ENCODE measurements around the gene GRK2.

- TF ChIP-seq CTCF (IDR thresholded peaks at IDR 0.05), result no peak
- TF ChIP-seq EZH2phosphoT487 (IDR thresholded peaks at IDR 0.05), result no peak
- TF ChIP-seq EZH2 (IDR thresholded peaks at IDR 0.05), result no peak
Measured at GRCh38 chr11:67278135-67278938, 12.1 kb downstream of the GRK2 start.

Data from neural progenitor cell (in vitro differentiated cells).